GM19438 (cell line): ENCODE data around the gene NSMCE1.
"Not testable (repeated sequence)": the region's sequence is repeated elsewhere in the genome, so short reads cannot be mapped to it uniquely, and the experiment has no call there.

ENCODE experiments used
- ATAC-seq: cut with Tn5 transposase; IDR thresholded peaks from one replicate; pipeline ENCODE4 v1.9.1; 2021; ENCODE audit warnings: low read depth; ENCODE audit not compliant: unreplicated experiment

The NSMCE1 gene

DNA sequence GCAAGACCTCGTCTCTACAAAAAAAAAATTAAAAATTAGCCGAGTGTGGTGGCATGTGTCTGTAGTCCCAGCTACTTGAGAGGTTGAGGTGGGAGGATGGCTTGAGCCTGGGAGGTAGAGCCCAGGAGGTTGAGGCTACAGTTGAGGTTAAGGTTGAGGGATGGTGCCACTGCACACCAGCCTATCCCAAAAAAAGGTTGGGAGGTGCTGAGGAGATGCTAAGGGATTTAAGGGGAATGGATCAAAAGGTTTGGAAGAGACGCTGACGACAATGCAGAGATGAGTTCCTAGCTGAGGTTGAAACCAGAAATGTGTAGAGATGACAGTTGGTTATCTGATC, 4.7 kb upstream of the NSMCE1 start:
- no peak for ATAC-seq

DNA sequence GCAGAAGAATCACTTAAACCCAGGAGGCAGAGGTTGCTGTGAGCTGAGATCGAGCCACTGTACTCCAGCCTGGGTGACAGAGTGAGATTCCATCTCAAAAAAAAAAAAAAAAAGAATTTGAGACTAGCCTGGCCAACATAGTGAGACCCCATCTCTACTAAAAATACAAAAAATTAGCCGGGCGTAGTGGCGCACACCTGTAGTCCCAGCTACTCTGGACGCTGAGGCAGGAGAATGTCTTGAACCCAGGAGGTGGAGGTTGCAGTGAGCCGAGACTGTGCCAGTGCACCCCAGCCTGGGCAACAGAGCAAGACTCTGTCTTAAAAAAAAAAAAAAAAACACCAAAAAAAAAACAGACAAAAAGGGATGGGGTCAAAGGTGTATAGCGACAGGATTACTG, 4.1 kb upstream of the NSMCE1 start:
- ATAC-seq: not testable (repeated sequence)

DNA sequence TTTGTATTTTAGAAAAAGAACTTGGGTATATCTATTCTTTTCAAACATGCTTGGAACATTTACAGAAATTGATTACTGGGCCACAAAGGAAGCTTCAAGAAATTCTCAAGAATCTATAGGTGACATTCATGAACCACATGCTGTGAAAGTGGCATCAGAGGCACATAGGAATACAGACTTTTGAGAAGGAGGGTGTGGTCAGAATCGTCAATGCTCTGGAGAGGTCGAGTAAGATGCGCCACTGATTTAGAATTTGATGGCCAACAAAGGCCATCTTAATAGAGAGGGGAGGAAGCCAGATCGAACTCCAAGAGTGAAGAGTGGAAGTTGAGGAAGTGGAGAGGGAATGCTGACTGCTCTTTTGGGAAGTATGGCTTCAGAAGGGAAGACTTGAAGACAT, 3.5 kb upstream of the NSMCE1 start:
- no peak for ATAC-seq

GRCh38 chr16:27270349-27270748, 1.8 kb upstream of the NSMCE1 start:
- ATAC-seq: no peak

GRCh38 chr16:27269300-27270150, 953 bp upstream of the NSMCE1 start:
- no peak for ATAC-seq

- ATAC-seq: no peak
Observed at GRCh38 chr16:27267037-27267677, 1.4 kb downstream of the NSMCE1 start.

DNA sequence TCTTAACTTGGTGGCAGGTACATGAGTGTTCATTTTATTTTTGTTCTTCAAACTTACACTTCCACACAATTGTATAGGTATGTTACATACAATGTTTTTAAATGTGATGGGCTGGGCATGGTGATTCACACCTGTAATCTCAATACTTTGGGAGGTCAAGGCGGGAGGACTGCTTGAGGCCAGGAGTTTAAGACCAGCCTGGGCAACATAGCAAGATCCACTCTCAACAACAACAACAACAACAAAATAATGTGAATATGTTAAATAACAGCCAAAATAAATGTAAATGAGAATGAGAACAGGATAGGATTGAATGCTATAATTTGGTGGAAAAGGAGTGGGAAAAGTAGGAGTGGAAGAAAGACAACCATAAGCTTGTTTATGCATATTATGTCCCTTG, 2.6 kb downstream of the NSMCE1 start:
- ATAC-seq: no peak

DNA sequence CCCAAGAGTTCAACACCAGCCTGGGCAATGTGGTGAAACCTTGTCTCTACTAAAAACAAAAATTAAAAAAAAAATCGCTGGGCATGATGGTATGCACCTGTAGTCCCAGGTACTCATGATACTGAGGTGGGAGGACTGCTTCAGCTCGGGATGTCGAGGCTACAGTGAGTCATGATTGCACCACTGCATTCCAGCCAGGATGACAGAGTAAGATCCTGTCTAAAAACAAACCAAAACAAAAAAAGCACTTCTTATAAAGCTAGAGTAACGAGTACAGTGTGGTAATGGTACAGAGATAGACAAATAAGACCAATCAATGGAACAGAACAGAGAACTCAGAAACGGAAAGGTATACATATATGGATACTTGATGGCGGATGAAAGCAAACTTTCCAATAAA, 4.4 kb downstream of the NSMCE1 start:
- no peak for ATAC-seq

- ATAC-seq: not testable (repeated sequence)
Observed at GRCh38 chr16:27262904-27263423, 5.6 kb downstream of the NSMCE1 start.

GRCh38 chr16:27259710-27260109, 8.9 kb downstream of the NSMCE1 start:
- ATAC-seq: no peak

- ATAC-seq: no peak
Observed at GRCh38 chr16:27258241-27258734, 10.3 kb downstream of the NSMCE1 start.

DNA sequence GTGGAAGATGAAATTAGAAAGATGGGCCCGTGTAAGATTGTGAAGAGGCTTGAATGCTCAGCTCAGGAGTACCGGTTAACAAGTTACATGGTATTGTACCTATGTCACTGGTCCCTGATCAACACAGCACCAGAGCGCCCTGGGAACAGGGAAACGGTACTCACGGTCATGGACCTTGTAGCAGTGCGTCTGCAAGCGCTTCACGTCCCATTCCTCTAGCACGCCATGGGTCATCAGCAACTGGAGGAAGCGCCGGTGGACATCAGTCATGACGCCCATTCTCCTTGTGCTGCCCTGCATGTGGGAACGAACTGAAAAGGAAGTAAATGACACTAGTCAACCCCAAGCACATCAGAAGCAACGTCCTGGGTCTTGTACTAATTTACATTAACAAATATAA, 11.3 kb downstream of the NSMCE1 start:
- ATAC-seq: no peak

DNA sequence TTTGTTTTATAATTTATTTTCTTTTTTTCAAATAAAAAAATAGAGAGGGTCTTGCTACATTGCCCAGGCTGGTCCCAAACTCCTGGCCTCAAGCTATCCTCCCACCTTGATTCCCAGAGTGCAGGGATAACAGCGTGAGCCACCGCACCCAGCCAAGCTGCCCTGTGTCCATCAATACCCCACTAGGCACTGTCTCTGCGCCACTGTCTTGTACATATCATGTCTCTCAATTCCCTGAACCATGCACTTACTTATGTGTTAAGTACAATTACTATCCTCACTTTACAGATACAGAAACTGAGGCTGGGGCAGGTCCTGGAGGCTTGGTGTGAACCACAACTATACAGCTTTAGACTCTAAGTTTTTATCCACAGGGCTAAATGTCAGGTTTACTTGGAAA, 11.7 kb downstream of the NSMCE1 start:
- ATAC-seq: no peak

DNA sequence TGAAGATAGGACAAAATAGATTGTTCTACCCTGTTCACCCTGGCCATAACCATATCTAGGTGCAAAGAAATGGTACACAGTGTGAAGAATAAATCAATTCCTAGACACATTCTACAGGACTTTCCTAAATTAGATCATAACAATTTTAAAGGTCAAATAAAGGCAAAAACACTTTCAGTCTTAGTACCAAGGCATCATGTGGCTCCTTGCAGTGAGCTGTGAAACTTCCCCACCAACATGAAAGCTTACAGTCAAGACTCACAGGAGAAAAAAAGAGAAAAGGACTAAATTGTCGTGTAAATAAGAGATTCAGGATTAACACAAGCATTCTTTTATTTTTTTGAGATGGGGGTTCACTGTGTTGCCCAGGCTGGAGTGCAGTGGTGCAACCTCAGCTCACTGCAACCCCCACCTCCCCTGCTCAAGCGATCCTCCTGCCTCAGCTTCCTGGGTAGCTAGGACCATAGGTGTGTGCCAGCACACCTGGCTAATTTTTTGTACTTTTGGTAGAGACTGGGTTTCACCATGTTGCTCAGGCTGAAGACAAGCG, 14.2 kb downstream of the NSMCE1 start:
- no peak for ATAC-seq

GRCh38 chr16:27253526-27253930, 15.0 kb downstream of the NSMCE1 start:
- no peak for ATAC-seq

GRCh38 chr16:27252206-27252585, 16.4 kb downstream of the NSMCE1 start:
- no peak for ATAC-seq

DNA sequence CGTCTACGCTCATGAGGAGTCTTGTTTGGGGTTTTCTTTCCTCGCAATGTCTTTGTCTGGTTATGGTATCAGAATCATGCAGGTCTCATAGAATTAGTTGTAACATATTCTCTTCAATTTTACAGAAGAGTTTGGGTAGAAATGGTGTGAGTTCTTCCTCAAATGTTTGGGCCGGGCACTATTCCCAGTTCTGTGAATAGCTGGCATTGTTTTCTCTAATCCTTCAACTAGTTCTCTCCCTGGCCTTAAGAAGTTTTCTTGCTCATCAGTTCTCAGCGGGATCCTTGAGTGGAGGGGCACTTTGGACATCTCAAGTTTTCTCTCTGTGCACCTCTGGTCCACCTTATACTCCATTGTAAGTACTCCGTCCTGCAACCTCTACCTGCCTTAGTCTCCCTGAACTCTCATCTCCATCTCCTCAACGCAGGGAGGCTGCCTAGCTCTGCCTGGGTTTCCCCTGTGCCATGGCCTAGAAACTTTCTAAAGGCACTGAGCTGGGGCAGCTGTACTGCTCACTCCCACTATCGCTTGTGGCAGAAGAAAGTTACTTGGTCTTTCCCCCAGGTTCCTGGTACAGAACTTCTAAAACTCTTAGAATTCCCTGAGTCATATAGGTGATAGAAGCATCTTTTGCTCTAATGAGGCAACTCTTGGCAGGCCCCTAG, 16.9 kb downstream of the NSMCE1 start:
- no peak for ATAC-seq

DNA sequence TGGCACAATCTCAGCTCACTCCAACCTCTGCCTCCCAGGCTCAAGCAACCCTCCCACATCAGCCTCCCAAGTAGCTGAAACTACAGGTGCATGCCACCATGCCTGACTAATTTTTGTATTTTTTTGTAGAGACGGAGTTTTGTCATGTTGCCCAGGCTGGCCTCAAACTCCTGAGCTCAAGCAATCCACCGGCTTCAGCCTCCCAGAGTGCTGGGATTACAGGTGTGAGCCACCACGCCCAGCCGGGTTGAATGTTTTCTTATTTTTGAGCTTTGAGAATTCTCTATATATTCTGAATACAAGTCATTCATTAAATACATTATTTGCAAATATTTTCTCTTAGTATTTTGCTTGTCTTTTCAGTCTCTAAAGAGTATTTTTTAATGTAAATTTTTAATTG, 19.7 kb downstream of the NSMCE1 start:
- ATAC-seq: not testable (repeated sequence)

DNA sequence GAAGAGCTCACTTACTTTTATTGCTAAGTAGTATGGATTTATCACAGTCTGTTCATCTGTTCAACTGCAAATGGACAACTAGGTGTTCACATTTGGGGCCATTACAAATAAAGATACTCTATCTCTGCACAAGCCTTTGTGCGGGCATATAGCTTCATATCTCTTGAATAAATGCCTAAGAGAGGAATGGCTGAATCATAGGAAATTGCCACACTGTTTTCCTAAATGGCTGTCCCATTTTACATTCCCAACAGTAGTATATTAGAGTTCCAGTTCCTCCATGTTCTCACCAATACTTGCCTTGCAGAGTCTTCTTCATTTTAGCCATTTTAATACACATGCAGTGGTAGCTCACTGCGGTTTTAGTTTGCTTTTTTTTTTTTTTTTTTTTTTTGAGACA, 20.5 kb downstream of the NSMCE1 start:
- no peak for ATAC-seq

DNA sequence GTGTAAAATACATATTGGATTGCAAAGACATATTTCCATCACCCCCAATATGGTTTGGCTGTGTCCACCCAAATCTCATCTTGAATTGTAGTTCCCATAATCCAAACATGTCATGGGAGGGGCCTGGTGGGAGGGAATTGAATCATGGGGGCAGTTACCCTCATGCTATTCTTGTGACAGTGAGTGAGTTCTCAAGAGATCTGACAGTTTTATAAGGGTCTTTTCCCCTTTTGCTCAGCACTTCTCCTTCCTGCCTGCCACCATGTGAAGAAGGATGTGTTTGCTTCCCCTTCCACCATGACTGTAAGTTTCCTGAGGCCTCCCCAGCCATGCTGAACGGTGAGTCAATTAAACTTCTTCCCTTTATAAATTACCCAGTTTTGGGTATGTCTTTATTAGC, 21.5 kb downstream of the NSMCE1 start:
- ATAC-seq: not testable (repeated sequence)

GRCh38 chr16:27246439-27246838, 22.1 kb downstream of the NSMCE1 start:
- no peak for ATAC-seq
